Measurements from ENCODE around the gene ARHGAP21. TPM values are rescaled to one million over a fixed set of nuclear protein-coding genes. Genes with fewer than 3 reads are reported as not detected.
A peak's percentile ranks its signal among the peaks of the same experiment; 100 is the strongest.

The ARHGAP21 gene
- total and polyA plus RNA-seq, 9 of the 15 experiments (the other 6 are each of a cell fraction or from before 2014, with no cell fraction given), result 13.6 to 145 (median 60.8) TPM

DNA sequence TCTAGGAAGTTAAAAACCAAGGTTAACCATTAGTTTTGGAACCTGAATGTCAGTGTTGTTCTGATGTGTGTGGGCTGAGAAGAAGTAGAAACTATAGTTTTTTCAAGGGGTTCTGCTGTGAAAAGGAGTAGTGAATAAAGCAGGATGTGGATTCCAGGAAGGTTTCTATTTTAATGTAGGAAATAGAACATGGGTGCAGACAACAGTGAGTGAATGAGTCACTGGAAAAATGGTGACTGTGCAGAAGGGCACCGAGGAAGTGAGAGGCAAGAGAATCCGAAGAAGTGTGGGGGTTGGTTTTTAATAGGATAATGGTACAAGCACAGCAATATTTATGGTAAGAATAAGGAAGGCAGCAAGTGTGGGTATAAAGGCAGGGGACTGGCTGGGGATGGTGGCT lies 120.4 kb downstream of the ARHGAP21 start:
- Histone ChIP-seq H3K4me2 (ENCODE audit: insufficient read depth, low read length) (no peak overlapping the region), H3K9ac (ENCODE audit: insufficient read depth in 1 of 2, low read depth in 2 of 2, low read length in 2 of 2) (no peak overlapping the region), H3K27me3 (ENCODE audit: control insufficient read depth in 2 of 2, insufficient read depth in 2 of 2, low read length in 2 of 2) (no peaks in the 10 kb centered on the region), H3K36me3 (ENCODE audit: control insufficient read depth, insufficient read depth, low read length) (peaks cover 68% of the 10 kb centered on the region), H4K20me1 (replicated peaks; ENCODE audit: control insufficient read depth, insufficient read depth, low read length) (no peaks in the 10 kb centered on the region), H3K79me2 (ENCODE audit: control insufficient read depth, insufficient read depth, low read length) (no peaks in the 10 kb centered on the region), H3K27ac (ENCODE audit: extremely low read depth, low read depth, low read length) (no peak overlapping the region), H3K9me3 (replicated peaks; ENCODE audit: control insufficient read depth, insufficient read depth, low read depth, low read length) (no peaks in the 10 kb centered on the region), H3K9me1 (ENCODE audit: control insufficient read depth, insufficient read depth, low read length) (no peaks in the 10 kb centered on the region), H2AFZ (ENCODE audit: low read depth, low read length) (no peak overlapping the region), H3K4me1 (replicated peaks in 1 of 2; ENCODE audit: control insufficient read depth in 2 of 2, insufficient read depth in 2 of 2, low read length in 2 of 2) (no peaks in the 10 kb centered on the region), H3K4me3 (no peak overlapping the region)
- DNase-seq (ENCODE audit: extremely low read depth in 1 of 4, low spot score in 3 of 4) (no peak), ATAC-seq (no peak), FAIRE-seq (no peak)
- WGBS (ENCODE audit: insufficient coverage, low coverage, missing lambda C conversion rate), result 56% methylated on average over 2 of the region's 2 CpGs
- BruUV-seq (replicated peaks), result no TSS peak
- TF ChIP-seq SUPT5H (IDR thresholded peaks at IDR 0.05), result no peak
- 0 out of 2 replicates have a peak, but pooled peaks have one; percentile 5 for TF ChIP-seq C11orf30 (IDR thresholded peaks at IDR 0.05; ENCODE audit: low read depth)
- no peak for TF ChIP-seq FOXJ3 (CRISPR knock-in tag; IDR thresholded peaks at IDR 0.05)
- TF ChIP-seq SMAD4 (CRISPR knock-in tag; conservative IDR thresholded peaks at IDR 0.05), result no peak
- no peak for TF ChIP-seq ZNF75A (CRISPR knock-in tag; IDR thresholded peaks at IDR 0.05)
- TF ChIP-seq HCFC1 (IDR thresholded peaks at IDR 0.05; ENCODE audit: low read depth, low read length), result no peak
- TF ChIP-seq PRPF4 (IDR thresholded peaks at IDR 0.05; ENCODE audit: insufficient read depth, low read depth, low read length, poor library complexity, severe bottlenecking), result no peak
- intact Hi-C loops (cut with micrococcal nuclease), result no loop called here
- in situ Hi-C loops (cut with MboI), result no loop called here
- CTCF ChIA-PET (ENCODE audit: low intra/inter-chr PET ratio), result no interaction called here
- POLR2A ChIA-PET, result no interaction called here

DNA sequence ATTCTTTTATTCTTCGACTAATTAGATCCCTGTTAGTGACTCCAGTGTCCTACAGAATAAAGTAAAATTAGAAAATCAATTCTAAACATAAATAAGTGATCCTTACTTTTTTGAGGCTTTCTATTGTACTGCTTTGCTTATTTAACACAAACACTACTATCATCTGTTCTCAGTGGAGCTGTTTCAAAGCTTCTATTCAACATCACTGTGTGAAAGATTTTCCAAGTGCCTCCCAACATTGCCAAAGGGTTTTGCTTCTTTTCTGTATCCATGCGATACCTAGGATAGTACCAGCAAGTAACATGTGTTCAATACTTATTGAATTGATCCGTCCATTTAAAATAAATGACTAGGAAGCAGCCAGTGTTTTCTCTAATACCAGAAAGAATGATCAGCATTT lies 125.7 kb downstream of the ARHGAP21 start:
- no peak overlapping the region for H3K9ac ChIP-seq (ENCODE audit: insufficient read depth in 1 of 2, low read depth in 2 of 2, low read length in 2 of 2)
- POLR2A ChIA-PET, result no interaction called here
- no peaks in the 10 kb centered on the region for H3K9me3 ChIP-seq (replicated peaks; ENCODE audit: control insufficient read depth, insufficient read depth, low read depth, low read length)
- H4K20me1 ChIP-seq (replicated peaks; ENCODE audit: control insufficient read depth, insufficient read depth, low read length), result no peaks in the 10 kb centered on the region
- FAIRE-seq (peak; percentile 23), ATAC-seq (no peak), DNase-seq (ENCODE audit: extremely low read depth in 1 of 4, low spot score in 3 of 4) (no peak)
- no peak overlapping the region for H3K27ac ChIP-seq (ENCODE audit: extremely low read depth, low read depth, low read length)
- no peaks in the 10 kb centered on the region for H3K9me1 ChIP-seq (ENCODE audit: control insufficient read depth, insufficient read depth, low read length)
- CTCF ChIA-PET (ENCODE audit: low intra/inter-chr PET ratio), result no interaction called here
- no peak overlapping the region for H3K4me3 ChIP-seq
- H3K27me3 ChIP-seq (ENCODE audit: control insufficient read depth in 2 of 2, insufficient read depth in 2 of 2, low read length in 2 of 2), result no peaks in the 10 kb centered on the region
- in situ Hi-C loops (cut with MboI), result no loop called here
- BruUV-seq (replicated peaks), result no TSS peak
- H2AFZ ChIP-seq (ENCODE audit: low read depth, low read length), result no peak overlapping the region
- WGBS (ENCODE audit: insufficient coverage, low coverage, missing lambda C conversion rate), result 94% methylated on average over 3 of the region's 3 CpGs
- peaks cover 93% of the 10 kb centered on the region for H3K36me3 ChIP-seq (ENCODE audit: control insufficient read depth, insufficient read depth, low read length)
- no peaks in the 10 kb centered on the region for H3K79me2 ChIP-seq (ENCODE audit: control insufficient read depth, insufficient read depth, low read length)
- intact Hi-C loops (cut with micrococcal nuclease), result no loop called here
- no peak overlapping the region for H3K4me2 ChIP-seq (ENCODE audit: insufficient read depth, low read length)
- H3K4me1 ChIP-seq (replicated peaks in 1 of 2; ENCODE audit: control insufficient read depth in 2 of 2, insufficient read depth in 2 of 2, low read length in 2 of 2), result no peaks in the 10 kb centered on the region
- TF ChIP-seq POLR2AphosphoS5 (IDR thresholded peaks at IDR 0.05; ENCODE audit: control insufficient read depth, insufficient read depth, low read depth, low read length) (no peak), HIVEP1 (CRISPR knock-in tag; IDR thresholded peaks at IDR 0.05) (no peak), ELF2 (CRISPR knock-in tag; IDR thresholded peaks at IDR 0.05) (no peak)
- TF ChIP-seq, protein P1, sequence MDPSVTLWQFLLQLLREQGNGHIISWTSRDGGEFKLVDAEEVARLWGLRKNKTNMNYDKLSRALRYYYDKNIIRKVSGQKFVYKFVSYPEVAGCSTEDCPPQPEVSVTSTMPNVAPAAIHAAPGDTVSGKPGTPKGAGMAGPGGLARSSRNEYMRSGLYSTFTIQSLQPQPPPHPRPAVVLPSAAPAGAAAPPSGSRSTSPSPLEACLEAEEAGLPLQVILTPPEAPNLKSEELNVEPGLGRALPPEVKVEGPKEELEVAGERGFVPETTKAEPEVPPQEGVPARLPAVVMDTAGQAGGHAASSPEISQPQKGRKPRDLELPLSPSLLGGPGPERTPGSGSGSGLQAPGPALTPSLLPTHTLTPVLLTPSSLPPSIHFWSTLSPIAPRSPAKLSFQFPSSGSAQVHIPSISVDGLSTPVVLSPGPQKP (CRISPR knock-in tag; IDR thresholded peaks at IDR 0.05), result no peak
- TF ChIP-seq, protein P2, sequence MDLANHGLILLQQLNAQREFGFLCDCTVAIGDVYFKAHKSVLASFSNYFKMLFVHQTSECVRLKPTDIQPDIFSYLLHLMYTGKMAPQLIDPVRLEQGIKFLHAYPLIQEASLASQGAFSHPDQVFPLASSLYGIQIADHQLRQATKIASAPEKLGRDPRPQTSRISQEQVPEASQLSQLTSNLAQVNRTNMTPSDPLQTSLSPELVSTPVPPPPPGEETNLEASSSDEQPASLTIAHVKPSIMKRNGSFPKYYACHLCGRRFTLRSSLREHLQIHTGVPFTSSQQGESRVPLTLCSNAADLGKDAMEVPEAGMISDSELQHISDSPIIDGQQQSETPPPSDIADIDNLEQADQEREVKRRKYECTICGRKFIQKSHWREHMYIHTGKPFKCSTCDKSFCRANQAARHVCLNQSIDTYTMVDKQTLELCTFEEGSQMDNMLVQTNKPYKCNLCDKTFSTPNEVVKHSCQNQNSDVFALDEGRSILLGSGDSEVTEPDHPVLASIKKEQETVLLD (IDR thresholded peaks at IDR 0.05), result no peak
